GM23338 (cell line): ENCODE results near the gene SUSD1.

Source experiments
- CREB1 ChIP-seq: fragments of 250-450 bp; sonication (Bioruptor Pico); IDR thresholded peaks from 2 replicates; pipeline ENCODE4 v1.5.0; 2020; ENCODE audit warnings: low read depth, mild to moderate bottlenecking, moderate library complexity
- EZH2 ChIP-seq: fragments of 200-600 bp; sonication (generic); IDR thresholded peaks from one replicate; pipeline ENCODE4 v1.8.0; 2017; ENCODE audit warnings: antibody characterized with exemption, mild to moderate bottlenecking, low read depth; ENCODE audit not compliant: unreplicated experiment
- EZH2phosphoT487 ChIP-seq: fragments of 200-600 bp; sonication (generic); IDR thresholded peaks from one replicate; pipeline ENCODE4 v1.8.1; 2018; ENCODE audit warnings: antibody characterized with exemption; ENCODE audit not compliant: unreplicated experiment
- JUNB ChIP-seq: IDR thresholded peaks from one replicate; pipeline ENCODE4 v1.6.1; 2016; ENCODE audit warnings: antibody characterized with exemption; ENCODE audit not compliant: unreplicated experiment
- NANOG ChIP-seq: IDR thresholded peaks from 2 replicates; pipeline ENCODE4 v1.6.1; 2016; ENCODE audit warnings: antibody characterized with exemption, borderline replicate concordance
- POLR2AphosphoS5 ChIP-seq: IDR thresholded peaks from 2 replicates; pipeline ENCODE4 v1.6.1; 2016; ENCODE audit warnings: antibody characterized with exemption, low read depth
- STAT1 ChIP-seq: IDR thresholded peaks from one replicate; pipeline ENCODE4 v1.6.1; 2016; ENCODE audit warnings: antibody characterized with exemption; ENCODE audit not compliant: unreplicated experiment
- ZNF114 ChIP-seq: fragments of 250-450 bp; sonication (Bioruptor Pico); IDR thresholded peaks from 2 replicates; pipeline ENCODE4 v1.5.0; 2020; ENCODE audit warnings: mild to moderate bottlenecking, moderate library complexity
- ZNF331 ChIP-seq: fragments of 250-450 bp; sonication (Bioruptor Pico); IDR thresholded peaks from 2 replicates; pipeline ENCODE4 v1.5.0; 2020; ENCODE audit warnings: low read depth, mild to moderate bottlenecking, moderate library complexity
- TF ChIP-seq, protein P1 (sequence below), 2 experiments: fragments of 200-600 bp in 1 of 2; sonication (generic) in 1 of 2; conservative IDR thresholded peaks; 2 replicates each; pipeline versions ENCODE4 v1.5.1 to v1.6.1; 2016 to 2017; ENCODE audit warnings: antibody characterized with exemption in 2 of 2, low read depth in 2 of 2, mild to moderate bottlenecking in 2 of 2, moderate library complexity in 1 of 2
- TF ChIP-seq, protein P2 (sequence below): IDR thresholded peaks from 2 replicates; pipeline ENCODE4 v1.6.1; 2016; ENCODE audit warnings: antibody characterized with exemption
- TF ChIP-seq, protein P3 (sequence below): IDR thresholded peaks from one replicate; pipeline ENCODE4 v1.6.1; 2018; ENCODE audit warnings: antibody characterized with exemption; ENCODE audit not compliant: unreplicated experiment
- TF ChIP-seq, protein P4 (sequence below): fragments of 250-450 bp; sonication (Bioruptor Pico); IDR thresholded peaks from 2 replicates; pipeline ENCODE4 v1.5.0; 2020; ENCODE audit warnings: mild to moderate bottlenecking, moderate library complexity

DNA sequence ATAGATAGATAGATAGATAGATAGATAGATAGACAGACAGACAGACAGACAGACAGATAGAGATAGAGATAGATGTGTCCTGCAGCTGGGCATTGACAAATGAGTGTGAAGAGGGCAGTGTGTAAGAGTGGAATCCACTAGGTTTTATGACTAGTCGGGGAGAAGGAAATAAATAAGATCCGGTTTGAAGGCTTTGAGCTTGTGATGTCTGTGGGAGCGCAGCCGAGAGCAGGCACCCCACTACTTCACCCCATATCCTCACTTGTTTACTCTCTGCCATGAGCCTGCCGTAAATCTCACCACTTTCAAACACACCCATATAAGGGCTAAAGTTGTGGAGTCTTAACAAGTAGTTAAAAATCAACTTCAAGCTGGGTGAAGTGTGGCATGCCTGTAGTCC lies 1.4 kb upstream of the SUSD1 start:
- TF ChIP-seq, protein P1, sequence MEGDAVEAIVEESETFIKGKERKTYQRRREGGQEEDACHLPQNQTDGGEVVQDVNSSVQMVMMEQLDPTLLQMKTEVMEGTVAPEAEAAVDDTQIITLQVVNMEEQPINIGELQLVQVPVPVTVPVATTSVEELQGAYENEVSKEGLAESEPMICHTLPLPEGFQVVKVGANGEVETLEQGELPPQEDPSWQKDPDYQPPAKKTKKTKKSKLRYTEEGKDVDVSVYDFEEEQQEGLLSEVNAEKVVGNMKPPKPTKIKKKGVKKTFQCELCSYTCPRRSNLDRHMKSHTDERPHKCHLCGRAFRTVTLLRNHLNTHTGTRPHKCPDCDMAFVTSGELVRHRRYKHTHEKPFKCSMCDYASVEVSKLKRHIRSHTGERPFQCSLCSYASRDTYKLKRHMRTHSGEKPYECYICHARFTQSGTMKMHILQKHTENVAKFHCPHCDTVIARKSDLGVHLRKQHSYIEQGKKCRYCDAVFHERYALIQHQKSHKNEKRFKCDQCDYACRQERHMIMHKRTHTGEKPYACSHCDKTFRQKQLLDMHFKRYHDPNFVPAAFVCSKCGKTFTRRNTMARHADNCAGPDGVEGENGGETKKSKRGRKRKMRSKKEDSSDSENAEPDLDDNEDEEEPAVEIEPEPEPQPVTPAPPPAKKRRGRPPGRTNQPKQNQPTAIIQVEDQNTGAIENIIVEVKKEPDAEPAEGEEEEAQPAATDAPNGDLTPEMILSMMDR (conservative IDR thresholded peaks at IDR 0.05; ENCODE audit: low read depth in 2 of 2), result no peak
- TF ChIP-seq EZH2 (no peak), POLR2AphosphoS5 (no peak), STAT1 (no peak), CREB1 (no peak), EZH2phosphoT487 (no peak), ZNF331 (CRISPR knock-in tag) (no peak), JUNB (no peak), ZNF114 (no peak), NANOG (no peak)
- TF ChIP-seq, protein P2, sequence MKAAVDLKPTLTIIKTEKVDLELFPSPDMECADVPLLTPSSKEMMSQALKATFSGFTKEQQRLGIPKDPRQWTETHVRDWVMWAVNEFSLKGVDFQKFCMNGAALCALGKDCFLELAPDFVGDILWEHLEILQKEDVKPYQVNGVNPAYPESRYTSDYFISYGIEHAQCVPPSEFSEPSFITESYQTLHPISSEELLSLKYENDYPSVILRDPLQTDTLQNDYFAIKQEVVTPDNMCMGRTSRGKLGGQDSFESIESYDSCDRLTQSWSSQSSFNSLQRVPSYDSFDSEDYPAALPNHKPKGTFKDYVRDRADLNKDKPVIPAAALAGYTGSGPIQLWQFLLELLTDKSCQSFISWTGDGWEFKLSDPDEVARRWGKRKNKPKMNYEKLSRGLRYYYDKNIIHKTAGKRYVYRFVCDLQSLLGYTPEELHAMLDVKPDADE, result no peak
- TF ChIP-seq, protein P3, sequence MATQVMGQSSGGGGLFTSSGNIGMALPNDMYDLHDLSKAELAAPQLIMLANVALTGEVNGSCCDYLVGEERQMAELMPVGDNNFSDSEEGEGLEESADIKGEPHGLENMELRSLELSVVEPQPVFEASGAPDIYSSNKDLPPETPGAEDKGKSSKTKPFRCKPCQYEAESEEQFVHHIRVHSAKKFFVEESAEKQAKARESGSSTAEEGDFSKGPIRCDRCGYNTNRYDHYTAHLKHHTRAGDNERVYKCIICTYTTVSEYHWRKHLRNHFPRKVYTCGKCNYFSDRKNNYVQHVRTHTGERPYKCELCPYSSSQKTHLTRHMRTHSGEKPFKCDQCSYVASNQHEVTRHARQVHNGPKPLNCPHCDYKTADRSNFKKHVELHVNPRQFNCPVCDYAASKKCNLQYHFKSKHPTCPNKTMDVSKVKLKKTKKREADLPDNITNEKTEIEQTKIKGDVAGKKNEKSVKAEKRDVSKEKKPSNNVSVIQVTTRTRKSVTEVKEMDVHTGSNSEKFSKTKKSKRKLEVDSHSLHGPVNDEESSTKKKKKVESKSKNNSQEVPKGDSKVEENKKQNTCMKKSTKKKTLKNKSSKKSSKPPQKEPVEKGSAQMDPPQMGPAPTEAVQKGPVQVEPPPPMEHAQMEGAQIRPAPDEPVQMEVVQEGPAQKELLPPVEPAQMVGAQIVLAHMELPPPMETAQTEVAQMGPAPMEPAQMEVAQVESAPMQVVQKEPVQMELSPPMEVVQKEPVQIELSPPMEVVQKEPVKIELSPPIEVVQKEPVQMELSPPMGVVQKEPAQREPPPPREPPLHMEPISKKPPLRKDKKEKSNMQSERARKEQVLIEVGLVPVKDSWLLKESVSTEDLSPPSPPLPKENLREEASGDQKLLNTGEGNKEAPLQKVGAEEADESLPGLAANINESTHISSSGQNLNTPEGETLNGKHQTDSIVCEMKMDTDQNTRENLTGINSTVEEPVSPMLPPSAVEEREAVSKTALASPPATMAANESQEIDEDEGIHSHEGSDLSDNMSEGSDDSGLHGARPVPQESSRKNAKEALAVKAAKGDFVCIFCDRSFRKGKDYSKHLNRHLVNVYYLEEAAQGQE, result no peak
- TF ChIP-seq, protein P4, sequence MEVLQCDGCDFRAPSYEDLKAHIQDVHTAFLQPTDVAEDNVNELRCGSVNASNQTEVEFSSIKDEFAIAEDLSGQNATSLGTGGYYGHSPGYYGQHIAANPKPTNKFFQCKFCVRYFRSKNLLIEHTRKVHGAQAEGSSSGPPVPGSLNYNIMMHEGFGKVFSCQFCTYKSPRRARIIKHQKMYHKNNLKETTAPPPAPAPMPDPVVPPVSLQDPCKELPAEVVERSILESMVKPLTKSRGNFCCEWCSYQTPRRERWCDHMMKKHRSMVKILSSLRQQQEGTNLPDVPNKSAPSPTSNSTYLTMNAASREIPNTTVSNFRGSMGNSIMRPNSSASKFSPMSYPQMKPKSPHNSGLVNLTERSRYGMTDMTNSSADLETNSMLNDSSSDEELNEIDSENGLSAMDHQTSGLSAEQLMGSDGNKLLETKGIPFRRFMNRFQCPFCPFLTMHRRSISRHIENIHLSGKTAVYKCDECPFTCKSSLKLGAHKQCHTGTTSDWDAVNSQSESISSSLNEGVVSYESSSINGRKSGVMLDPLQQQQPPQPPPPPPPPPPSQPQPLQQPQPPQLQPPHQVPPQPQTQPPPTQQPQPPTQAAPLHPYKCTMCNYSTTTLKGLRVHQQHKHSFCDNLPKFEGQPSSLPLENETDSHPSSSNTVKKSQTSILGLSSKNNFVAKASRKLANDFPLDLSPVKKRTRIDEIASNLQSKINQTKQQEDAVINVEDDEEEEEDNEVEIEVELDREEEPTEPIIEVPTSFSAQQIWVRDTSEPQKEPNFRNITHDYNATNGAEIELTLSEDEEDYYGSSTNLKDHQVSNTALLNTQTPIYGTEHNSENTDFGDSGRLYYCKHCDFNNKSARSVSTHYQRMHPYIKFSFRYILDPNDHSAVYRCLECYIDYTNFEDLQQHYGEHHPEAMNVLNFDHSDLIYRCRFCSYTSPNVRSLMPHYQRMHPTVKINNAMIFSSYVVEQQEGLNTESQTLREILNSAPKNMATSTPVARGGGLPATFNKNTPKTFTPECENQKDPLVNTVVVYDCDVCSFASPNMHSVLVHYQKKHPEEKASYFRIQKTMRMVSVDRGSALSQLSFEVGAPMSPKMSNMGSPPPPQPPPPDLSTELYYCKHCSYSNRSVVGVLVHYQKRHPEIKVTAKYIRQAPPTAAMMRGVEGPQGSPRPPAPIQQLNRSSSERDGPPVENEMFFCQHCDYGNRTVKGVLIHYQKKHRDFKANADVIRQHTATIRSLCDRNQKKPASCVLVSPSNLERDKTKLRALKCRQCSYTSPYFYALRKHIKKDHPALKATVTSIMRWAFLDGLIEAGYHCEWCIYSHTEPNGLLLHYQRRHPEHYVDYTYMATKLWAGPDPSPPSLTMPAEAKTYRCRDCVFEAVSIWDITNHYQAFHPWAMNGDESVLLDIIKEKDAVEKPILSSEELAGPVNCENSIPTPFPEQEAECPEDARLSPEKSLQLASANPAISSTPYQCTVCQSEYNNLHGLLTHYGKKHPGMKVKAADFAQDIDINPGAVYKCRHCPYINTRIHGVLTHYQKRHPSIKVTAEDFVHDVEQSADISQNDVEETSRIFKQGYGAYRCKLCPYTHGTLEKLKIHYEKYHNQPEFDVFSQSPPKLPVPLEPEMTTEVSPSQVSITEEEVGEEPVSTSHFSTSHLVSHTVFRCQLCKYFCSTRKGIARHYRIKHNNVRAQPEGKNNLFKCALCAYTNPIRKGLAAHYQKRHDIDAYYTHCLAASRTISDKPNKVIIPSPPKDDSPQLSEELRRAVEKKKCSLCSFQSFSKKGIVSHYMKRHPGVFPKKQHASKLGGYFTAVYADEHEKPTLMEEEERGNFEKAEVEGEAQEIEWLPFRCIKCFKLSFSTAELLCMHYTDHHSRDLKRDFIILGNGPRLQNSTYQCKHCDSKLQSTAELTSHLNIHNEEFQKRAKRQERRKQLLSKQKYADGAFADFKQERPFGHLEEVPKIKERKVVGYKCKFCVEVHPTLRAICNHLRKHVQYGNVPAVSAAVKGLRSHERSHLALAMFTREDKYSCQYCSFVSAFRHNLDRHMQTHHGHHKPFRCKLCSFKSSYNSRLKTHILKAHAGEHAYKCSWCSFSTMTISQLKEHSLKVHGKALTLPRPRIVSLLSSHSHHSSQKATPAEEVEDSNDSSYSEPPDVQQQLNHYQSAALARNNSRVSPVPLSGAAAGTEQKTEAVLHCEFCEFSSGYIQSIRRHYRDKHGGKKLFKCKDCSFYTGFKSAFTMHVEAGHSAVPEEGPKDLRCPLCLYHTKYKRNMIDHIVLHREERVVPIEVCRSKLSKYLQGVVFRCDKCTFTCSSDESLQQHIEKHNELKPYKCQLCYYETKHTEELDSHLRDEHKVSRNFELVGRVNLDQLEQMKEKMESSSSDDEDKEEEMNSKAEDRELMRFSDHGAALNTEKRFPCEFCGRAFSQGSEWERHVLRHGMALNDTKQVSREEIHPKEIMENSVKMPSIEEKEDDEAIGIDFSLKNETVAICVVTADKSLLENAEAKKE (CRISPR knock-in tag), result no peak
